ENCODE data around the gene IWS1. TPM values are rescaled to one million over a fixed set of nuclear protein-coding genes. Genes with fewer than 3 reads are reported as not detected.
"Not testable (repeated sequence)": the region's sequence is repeated elsewhere in the genome, so short reads cannot be mapped to it uniquely, and the experiment has no call there.

IWS1 gene
- total RNA-seq, 2 experiments from 2014 or later, result 52.1 to 52.5 TPM

- no peaks in the 10 kb centered on the region for H3K27me3 Mint-ChIP-seq (ENCODE audit: low read depth)
- no peak overlapping the region for H3K27ac Mint-ChIP-seq
- no peaks in the 10 kb centered on the region for H3K9me3 Mint-ChIP-seq
- peaks cover 6% of the 10 kb centered on the region for H3K36me3 Mint-ChIP-seq (ENCODE audit: low read depth)
- H3K4me1 Mint-ChIP-seq (ENCODE audit: low read depth), result no peaks in the 10 kb centered on the region
- no peak for DNase-seq
- CTCF ChIA-PET, result no interaction called here
- intact Hi-C loops (cut with micrococcal nuclease), result no loop called here
- no peak overlapping the region for H3K4me3 Mint-ChIP-seq
These were observed 71.4 kb downstream of the IWS1 start for GRCh38 chr2:127454595-127455565.

- Mint-ChIP-seq H3K27me3 (ENCODE audit: low read depth) (no peaks in the 10 kb centered on the region), H3K9me3 (no peaks in the 10 kb centered on the region), H3K4me1 (ENCODE audit: low read depth) (no peaks in the 10 kb centered on the region), H3K36me3 (ENCODE audit: low read depth) (peaks cover 8% of the 10 kb centered on the region), H3K27ac (no peak overlapping the region), H3K4me3 (no peak overlapping the region)
- CTCF ChIA-PET, result no interaction called here
- DNase-seq, result no peak
- intact Hi-C loops (cut with micrococcal nuclease), result no loop called here
These were observed 72.7 kb downstream of the IWS1 start for GRCh38 chr2:127453392-127454171.

- CTCF ChIA-PET, result interaction anchor here (1.0 kb wide), 1 partner anchor 38 kb away, joined by 3 read pairs; no protein-coding TSS in a partner anchor
- no peak for DNase-seq
- H3K4me3 Mint-ChIP-seq, result no peak overlapping the region
- no peaks in the 10 kb centered on the region for H3K27me3 Mint-ChIP-seq (ENCODE audit: low read depth)
- no peaks in the 10 kb centered on the region for H3K4me1 Mint-ChIP-seq (ENCODE audit: low read depth)
- H3K9me3 Mint-ChIP-seq, result no peaks in the 10 kb centered on the region
- no peak overlapping the region for H3K27ac Mint-ChIP-seq
- peaks cover 8% of the 10 kb centered on the region for H3K36me3 Mint-ChIP-seq (ENCODE audit: low read depth)
- intact Hi-C loops (cut with micrococcal nuclease), result no loop called here
These were observed 73.3 kb downstream of the IWS1 start for GRCh38 chr2:127453013-127453391.

- H3K27ac Mint-ChIP-seq; intact Hi-C loops (cut with micrococcal nuclease); DNase-seq; H3K9me3 Mint-ChIP-seq; H3K27me3 Mint-ChIP-seq (ENCODE audit: low read depth); H3K4me3 Mint-ChIP-seq; H3K4me1 Mint-ChIP-seq (ENCODE audit: low read depth); H3K36me3 Mint-ChIP-seq (ENCODE audit: low read depth): not testable (repeated sequence)
- CTCF ChIA-PET, result interaction anchor here (1.0 kb wide), 1 partner anchor 37 kb away, joined by 3 read pairs; no protein-coding TSS in a partner anchor
These were observed 73.9 kb downstream of the IWS1 start for GRCh38 chr2:127452423-127452822.

GRCh38 chr2:127451981-127452380 lies 74.3 kb downstream of the IWS1 start:
- CTCF ChIA-PET, result no interaction called here
- H3K4me1 Mint-ChIP-seq (ENCODE audit: low read depth), result no peaks in the 10 kb centered on the region
- H3K36me3 Mint-ChIP-seq (ENCODE audit: low read depth), result peaks cover 6% of the 10 kb centered on the region
- no peak overlapping the region for H3K4me3 Mint-ChIP-seq
- H3K27me3 Mint-ChIP-seq (ENCODE audit: low read depth), result no peaks in the 10 kb centered on the region
- intact Hi-C loops (cut with micrococcal nuclease), result no loop called here
- no peak overlapping the region for H3K27ac Mint-ChIP-seq
- no peak for DNase-seq
- peaks cover under 1% of the 10 kb centered on the region for H3K9me3 Mint-ChIP-seq

GRCh38 chr2:127449898-127450297 lies 76.4 kb downstream of the IWS1 start:
- Mint-ChIP-seq H3K27me3 (ENCODE audit: low read depth) (no peaks in the 10 kb centered on the region), H3K27ac (no peak overlapping the region), H3K4me1 (ENCODE audit: low read depth) (no peaks in the 10 kb centered on the region), H3K4me3 (no peak overlapping the region), H3K9me3 (peaks cover 7% of the 10 kb centered on the region), H3K36me3 (ENCODE audit: low read depth) (peaks cover 4% of the 10 kb centered on the region)
- intact Hi-C loops (cut with micrococcal nuclease), result no loop called here
- CTCF ChIA-PET, result interaction anchor here (1.0 kb wide), 1 partner anchor 42 kb away, joined by 3 read pairs; no protein-coding TSS in a partner anchor
- DNase-seq, result no peak

- Mint-ChIP-seq H3K27ac (no peak overlapping the region), H3K36me3 (ENCODE audit: low read depth) (peaks cover 4% of the 10 kb centered on the region), H3K4me1 (ENCODE audit: low read depth) (no peaks in the 10 kb centered on the region), H3K27me3 (ENCODE audit: low read depth) (no peaks in the 10 kb centered on the region), H3K4me3 (no peak overlapping the region), H3K9me3 (peaks cover 7% of the 10 kb centered on the region)
- intact Hi-C loops (cut with micrococcal nuclease), result no loop called here
- DNase-seq, result no peak
- CTCF ChIA-PET, result no interaction called here
These were observed 76.9 kb downstream of the IWS1 start for GRCh38 chr2:127449414-127449813.

GRCh38 chr2:127448526-127448925 lies 77.8 kb downstream of the IWS1 start:
- intact Hi-C loops (cut with micrococcal nuclease), result no loop called here
- H3K36me3 Mint-ChIP-seq (ENCODE audit: low read depth), result peaks cover 4% of the 10 kb centered on the region
- no peaks in the 10 kb centered on the region for H3K4me1 Mint-ChIP-seq (ENCODE audit: low read depth)
- no peak overlapping the region for H3K4me3 Mint-ChIP-seq
- H3K27ac Mint-ChIP-seq, result no peak overlapping the region
- no peak for DNase-seq
- H3K9me3 Mint-ChIP-seq, result peaks cover 9% of the 10 kb centered on the region
- CTCF ChIA-PET, result no interaction called here
- no peaks in the 10 kb centered on the region for H3K27me3 Mint-ChIP-seq (ENCODE audit: low read depth)

- H3K27me3 Mint-ChIP-seq (ENCODE audit: low read depth), result no peaks in the 10 kb centered on the region
- peaks cover 4% of the 10 kb centered on the region for H3K36me3 Mint-ChIP-seq (ENCODE audit: low read depth)
These were observed 86.9 kb downstream of the IWS1 start for GRCh38 chr2:127439343-127439742.

GRCh38 chr2:127437781-127438726 lies 88.2 kb downstream of the IWS1 start:
- H3K9me3 Mint-ChIP-seq, result peaks cover 6% of the 10 kb centered on the region
- H3K4me3 Mint-ChIP-seq, result no peak overlapping the region
- CTCF ChIA-PET, result no interaction called here
- intact Hi-C loops (cut with micrococcal nuclease), result no loop called here
- H3K36me3 Mint-ChIP-seq (ENCODE audit: low read depth), result peaks cover 4% of the 10 kb centered on the region
- H3K27me3 Mint-ChIP-seq (ENCODE audit: low read depth), result no peaks in the 10 kb centered on the region
- no peak overlapping the region for H3K27ac Mint-ChIP-seq
- H3K4me1 Mint-ChIP-seq (ENCODE audit: low read depth), result no peaks in the 10 kb centered on the region
- DNase-seq, result no peak

More at GRCh38 chr2:127439343-127439742, 86.9 kb downstream of the IWS1 start:
- Mint-ChIP-seq H3K9me3 (peaks cover 11% of the 10 kb centered on the region), H3K27ac (no peak overlapping the region), H3K4me3 (no peak overlapping the region), H3K4me1 (ENCODE audit: low read depth) (no peaks in the 10 kb centered on the region)
- intact Hi-C loops (cut with micrococcal nuclease), result no loop called here
- CTCF ChIA-PET, result no interaction called here
- DNase-seq, result no peak

GRCh38 chr2:127437056-127437455 lies 89.2 kb downstream of the IWS1 start:
- CTCF ChIA-PET, result no interaction called here
- H3K27me3 Mint-ChIP-seq (ENCODE audit: low read depth), result no peaks in the 10 kb centered on the region
- peaks cover 3% of the 10 kb centered on the region for H3K36me3 Mint-ChIP-seq (ENCODE audit: low read depth)
- H3K4me1 Mint-ChIP-seq (ENCODE audit: low read depth), result no peaks in the 10 kb centered on the region
- H3K4me3 Mint-ChIP-seq, result no peak overlapping the region
- peaks cover 5% of the 10 kb centered on the region for H3K9me3 Mint-ChIP-seq
- intact Hi-C loops (cut with micrococcal nuclease), result no loop called here
- no peak for DNase-seq
- no peak overlapping the region for H3K27ac Mint-ChIP-seq

- Mint-ChIP-seq H3K36me3 (ENCODE audit: low read depth) (no peaks in the 10 kb centered on the region), H3K9me3 (no peaks in the 10 kb centered on the region), H3K4me3 (no peak overlapping the region), H3K4me1 (ENCODE audit: low read depth) (no peaks in the 10 kb centered on the region), H3K27me3 (ENCODE audit: low read depth) (no peaks in the 10 kb centered on the region), H3K27ac (no peak overlapping the region)
- intact Hi-C loops (cut with micrococcal nuclease), result no loop called here
- CTCF ChIA-PET, result no interaction called here
- no peak for DNase-seq
These were observed 91.8 kb downstream of the IWS1 start for GRCh38 chr2:127434515-127434914.

Data from activated naive CD4-positive, alpha-beta T cell treated with anti-CD3 and anti-CD28 coated beads for 36 hours (primary cell).